Gastrocnemius medialis (tissue), 4 donors: ENCODE results near the gene ELL2.

Source experiments
- POLR2A ChIP-seq, 2 donors: fragments of 450-650 bp; IDR thresholded peaks; one replicate each; pipeline ENCODE4 v1.6.1; 2017; ENCODE audit warnings: antibody characterized with exemption in 2 of 2, mild to moderate bottlenecking in 2 of 2, moderate library complexity in 2 of 2
- TF ChIP-seq, protein P1 (sequence below), 5 experiments: fragments of 450-650 bp in 3 of 5; fragments of 200-600 bp in 2 of 5; sonication (generic) in 2 of 5; IDR thresholded peaks in 4 of 5; conservative IDR thresholded peaks in 1 of 5; 1 replicate in 4 of 5; 2 replicates in 1 of 5; pipeline ENCODE4 v1.5.1; 2016 to 2019; ENCODE audit warnings: antibody characterized with exemption in 5 of 5, mild to moderate bottlenecking in 3 of 5, moderate library complexity in 3 of 5

- TF ChIP-seq, protein P1, sequence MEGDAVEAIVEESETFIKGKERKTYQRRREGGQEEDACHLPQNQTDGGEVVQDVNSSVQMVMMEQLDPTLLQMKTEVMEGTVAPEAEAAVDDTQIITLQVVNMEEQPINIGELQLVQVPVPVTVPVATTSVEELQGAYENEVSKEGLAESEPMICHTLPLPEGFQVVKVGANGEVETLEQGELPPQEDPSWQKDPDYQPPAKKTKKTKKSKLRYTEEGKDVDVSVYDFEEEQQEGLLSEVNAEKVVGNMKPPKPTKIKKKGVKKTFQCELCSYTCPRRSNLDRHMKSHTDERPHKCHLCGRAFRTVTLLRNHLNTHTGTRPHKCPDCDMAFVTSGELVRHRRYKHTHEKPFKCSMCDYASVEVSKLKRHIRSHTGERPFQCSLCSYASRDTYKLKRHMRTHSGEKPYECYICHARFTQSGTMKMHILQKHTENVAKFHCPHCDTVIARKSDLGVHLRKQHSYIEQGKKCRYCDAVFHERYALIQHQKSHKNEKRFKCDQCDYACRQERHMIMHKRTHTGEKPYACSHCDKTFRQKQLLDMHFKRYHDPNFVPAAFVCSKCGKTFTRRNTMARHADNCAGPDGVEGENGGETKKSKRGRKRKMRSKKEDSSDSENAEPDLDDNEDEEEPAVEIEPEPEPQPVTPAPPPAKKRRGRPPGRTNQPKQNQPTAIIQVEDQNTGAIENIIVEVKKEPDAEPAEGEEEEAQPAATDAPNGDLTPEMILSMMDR (IDR thresholded peaks at IDR 0.05 in 4 of 5, conservative IDR thresholded peaks at IDR 0.05 in 1 of 5), result no peak
- no peak for TF ChIP-seq POLR2A (IDR thresholded peaks at IDR 0.05)
Observed at GRCh38 chr5:95864456-95864855, 97.2 kb downstream of the ELL2 start.
